Prostate gland (tissue), 2 donors: Measurements from ENCODE around the gene YWHAQ.
A peak's percentile ranks its signal among the peaks of the same experiment; 100 is the strongest.

ENCODE experiments used
- CTCF ChIP-seq, 4 experiments: fragments of 200-600 bp in 2 of 4; fragments of 450-650 bp in 2 of 4; sonication (generic) in 2 of 4; IDR thresholded peaks; 1 replicate in 3 of 4; 2 replicates in 1 of 4; pipeline ENCODE4 v1.5.1; 2016 to 2019; ENCODE audit warnings: antibody characterized with exemption in 4 of 4, mild to moderate bottlenecking in 2 of 4, moderate library complexity in 2 of 4
- POLR2A ChIP-seq: fragments of 450-650 bp; IDR thresholded peaks from one replicate; pipeline ENCODE4 v1.6.1; 2016; ENCODE audit warnings: antibody characterized with exemption, mild to moderate bottlenecking
- POLR2AphosphoS5 ChIP-seq: sonication (generic); formaldehyde crosslinking; IDR thresholded peaks from one replicate; pipeline ENCODE4 v1.6.1; 2017; ENCODE audit warnings: antibody characterized with exemption

GRCh38 chr2:9555297-9556120, 75.3 kb downstream of the YWHAQ start, which contains the start of gene ADAM17:
- TF ChIP-seq CTCF (IDR thresholded peaks at IDR 0.05) (peak; percentile 48 to 89 (median 66)), POLR2A (peak; percentile 91), POLR2AphosphoS5 (peak; percentile 88)
